ENCODE data around the gene PLK2. TPM values are rescaled to one million over a fixed set of nuclear protein-coding genes. Genes with fewer than 3 reads are reported as not detected.

The PLK2 gene
- 56.8 and 67.3 TPM in 2 replicates for total RNA-seq (2014; rRNA removed; shearing (Covaris generic))

- DNase-seq (ENCODE audit: low spot score), result peak; percentile 78
Observed at GRCh38 chr5:58460002-58460731, at the start of gene PLK2. Gene PLK2 (minus strand): TSS chr5:58460086. CDS start chr5:58459959, 127 bp downstream.

- no peak for DNase-seq (ENCODE audit: low spot score)
Observed at GRCh38 chr5:58507715-58508114, 47.8 kb upstream of the PLK2 start.

GRCh38 chr5:58505971-58506640, 46.2 kb upstream of the PLK2 start:
- no peak for DNase-seq (ENCODE audit: low spot score)

- no peak for DNase-seq (ENCODE audit: low spot score)
Observed at GRCh38 chr5:58505502-58505901, 45.6 kb upstream of the PLK2 start.

GRCh38 chr5:58504766-58505165, 44.9 kb upstream of the PLK2 start:
- DNase-seq (ENCODE audit: low spot score), result no peak

GRCh38 chr5:58503390-58504046, 43.6 kb upstream of the PLK2 start:
- no peak for DNase-seq (ENCODE audit: low spot score)

- no peak for DNase-seq (ENCODE audit: low spot score)
Observed at GRCh38 chr5:58501778-58502417, 42.0 kb upstream of the PLK2 start.

- DNase-seq (ENCODE audit: low spot score), result no peak
Observed at GRCh38 chr5:58499941-58500340, 40.1 kb upstream of the PLK2 start.

- DNase-seq (ENCODE audit: low spot score), result no peak
Observed at GRCh38 chr5:58499231-58499630, 39.3 kb upstream of the PLK2 start.

- DNase-seq (ENCODE audit: low spot score), result peak; percentile 19
Observed at GRCh38 chr5:58498340-58498942, 38.6 kb upstream of the PLK2 start.

- no peak for DNase-seq (ENCODE audit: low spot score)
Observed at GRCh38 chr5:58497921-58498320, 38.0 kb upstream of the PLK2 start.

GRCh38 chr5:58497386-58497785, 37.5 kb upstream of the PLK2 start:
- DNase-seq (ENCODE audit: low spot score), result no peak

- DNase-seq (ENCODE audit: low spot score), result no peak
Observed at GRCh38 chr5:58496488-58496887, 36.6 kb upstream of the PLK2 start.

GRCh38 chr5:58493141-58493540, 33.3 kb upstream of the PLK2 start:
- DNase-seq (ENCODE audit: low spot score), result no peak

- no peak for DNase-seq (ENCODE audit: low spot score)
Observed at GRCh38 chr5:58491216-58491892, 31.5 kb upstream of the PLK2 start, which contains the start of gene GAPT. Gene GAPT (plus strand): TSS chr5:58491435. CDS start chr5:58494537, 3,102 bp downstream.

GRCh38 chr5:58490402-58491050, 30.6 kb upstream of the PLK2 start:
- DNase-seq (ENCODE audit: low spot score), result no peak

GRCh38 chr5:58486290-58486689, 26.4 kb upstream of the PLK2 start:
- no peak for DNase-seq (ENCODE audit: low spot score)

- DNase-seq (ENCODE audit: low spot score), result no peak
Observed at GRCh38 chr5:58484505-58484904, 24.6 kb upstream of the PLK2 start.

- DNase-seq (ENCODE audit: low spot score), result no peak
Observed at GRCh38 chr5:58482536-58482935, 22.6 kb upstream of the PLK2 start.

GRCh38 chr5:58481828-58482227, 21.9 kb upstream of the PLK2 start:
- no peak for DNase-seq (ENCODE audit: low spot score)
